MM.1S (cell line): ENCODE results near the gene MLH3.

Experiments
- DNase-seq: peaks from one replicate; pipeline ENCODE4 v3.0.0-alpha.2; 2015
- H2AFZ ChIP-seq: fragments of 300-600 bp; sonication (generic); 2 replicates; pipeline ENCODE4 v1.6.0; 2016; ENCODE audit warnings: antibody characterized with exemption, low read length
- H3F3A ChIP-seq: fragments of 300-600 bp; sonication (generic); 2 replicates; pipeline ENCODE4 v1.6.1; 2016; ENCODE audit warnings: mild to moderate bottlenecking, antibody characterized with exemption, low read length, moderate library complexity, mixed read lengths; ENCODE audit not compliant: insufficient read depth
- H3K27ac ChIP-seq: fragments of 300-600 bp; sonication (generic); 2 replicates; pipeline ENCODE4 v1.5.1; 2016; ENCODE audit warnings: mild to moderate bottlenecking, low read length
- H3K27me3 ChIP-seq: fragments of 300-600 bp; sonication (generic); replicated peaks from 2 replicates; pipeline ENCODE4 v1.6.0; 2016; ENCODE audit warnings: low read length; ENCODE audit not compliant: insufficient read depth
- H3K36me3 ChIP-seq: fragments of 300-600 bp; sonication (generic); replicated peaks from 2 replicates; pipeline ENCODE4 v1.6.1; 2016; ENCODE audit warnings: mild to moderate bottlenecking, low read length, mixed read lengths; ENCODE audit not compliant: insufficient read depth
- H3K4me1 ChIP-seq: fragments of 300-600 bp; sonication (generic); 2 replicates; pipeline ENCODE4 v1.6.1; 2016; ENCODE audit warnings: low read length, mixed read lengths
- H3K4me2 ChIP-seq: fragments of 300-600 bp; sonication (generic); 2 replicates; pipeline ENCODE4 v1.6.0; 2016; ENCODE audit warnings: low read depth, low read length
- H3K4me3 ChIP-seq: fragments of 300-600 bp; sonication (generic); 2 replicates; pipeline ENCODE4 v1.5.1; 2016; ENCODE audit warnings: low read length, mixed read lengths
- H3K79me2 ChIP-seq: fragments of 300-600 bp; sonication (generic); 2 replicates; pipeline ENCODE4 v1.6.1; 2016; ENCODE audit warnings: mixed run types, low read length, mixed read lengths
- H3K9ac ChIP-seq: fragments of 300-600 bp; sonication (generic); 2 replicates; pipeline ENCODE4 v1.6.1; 2016; ENCODE audit warnings: low read length, mixed read lengths
- H3K9me2 ChIP-seq: fragments of 300-600 bp; sonication (generic); replicated peaks from 2 replicates; pipeline ENCODE4 v1.6.1; 2016; ENCODE audit warnings: mild to moderate bottlenecking, low read length, mixed read lengths; ENCODE audit not compliant: insufficient read depth
- H3K9me3 ChIP-seq: fragments of 300-600 bp; sonication (generic); replicated peaks from 2 replicates; pipeline ENCODE4 v1.6.1; 2016; ENCODE audit warnings: mild to moderate bottlenecking, low read length, mixed read lengths; ENCODE audit not compliant: insufficient read depth
- H4K20me1 ChIP-seq: fragments of 300-600 bp; sonication (generic); 2 replicates; pipeline ENCODE4 v1.6.1; 2016; ENCODE audit warnings: mild to moderate bottlenecking, low read length, moderate library complexity, mixed read lengths; ENCODE audit not compliant: insufficient read depth
- CTCF ChIP-seq: fragments of 300-600 bp; sonication (generic); IDR thresholded peaks from 2 replicates; pipeline ENCODE4 v1.5.1; 2016; ENCODE audit warnings: antibody characterized with exemption, low read length, mixed read lengths
- EZH2 ChIP-seq: fragments of 300-600 bp; sonication (generic); optimal IDR thresholded peaks from 2 replicates; pipeline ENCODE3; 2017; ENCODE audit warnings: low read depth, mild to moderate bottlenecking, antibody characterized with exemption, low read length, mixed read lengths
- EZH2phosphoT487 ChIP-seq: fragments of 300-600 bp; sonication (generic); IDR thresholded peaks from 2 replicates; pipeline ENCODE4 v1.6.1; 2018; ENCODE audit warnings: antibody characterized with exemption, low read length

The MLH3 gene

GRCh38 chr14:75081660-75082229 is 30.5 kb upstream of the MLH3 start:
- Histone ChIP-seq H3K36me3 (no peaks in the 10 kb centered on the region), H3K9ac (no peak overlapping the region)
- DNase-seq = no peak

GRCh38 chr14:75079521-75079920 is 28.3 kb upstream of the MLH3 start:
- H3K27ac ChIP-seq = no peak overlapping the region
- H3K4me1 ChIP-seq = no peaks in the 10 kb centered on the region
- no peaks in the 10 kb centered on the region for H3K27me3 ChIP-seq
- no peak overlapping the region for H3K4me3 ChIP-seq
- no peak for DNase-seq
- no peak overlapping the region for H2AFZ ChIP-seq
- no peaks in the 10 kb centered on the region for H3F3A ChIP-seq
- no peaks in the 10 kb centered on the region for H3K9me2 ChIP-seq
- H3K4me2 ChIP-seq = no peak overlapping the region
- no peak overlapping the region for H3K9ac ChIP-seq
- H3K79me2 ChIP-seq = no peaks in the 10 kb centered on the region
- no peaks in the 10 kb centered on the region for H3K36me3 ChIP-seq
- H4K20me1 ChIP-seq = no peaks in the 10 kb centered on the region
- no peak for TF ChIP-seq CTCF
- TF ChIP-seq EZH2 = no peak
- TF ChIP-seq EZH2phosphoT487 = no peak
- H3K9me3 ChIP-seq = no peaks in the 10 kb centered on the region

More at GRCh38 chr14:75081660-75082229, 30.5 kb upstream of the MLH3 start:
- Histone ChIP-seq H3K79me2 (no peaks in the 10 kb centered on the region), H3K27ac (no peak overlapping the region), H3K4me1 (no peaks in the 10 kb centered on the region), H3K9me2 (no peaks in the 10 kb centered on the region), H3K4me2 (no peak overlapping the region), H3F3A (no peaks in the 10 kb centered on the region), H3K27me3 (no peaks in the 10 kb centered on the region), H4K20me1 (no peaks in the 10 kb centered on the region), H2AFZ (no peak overlapping the region), H3K9me3 (no peaks in the 10 kb centered on the region), H3K4me3 (no peak overlapping the region)
- TF ChIP-seq CTCF = no peak
- no peak for TF ChIP-seq EZH2
- TF ChIP-seq EZH2phosphoT487 = no peak

- Histone ChIP-seq H3K9me3 (no peaks in the 10 kb centered on the region), H3K27ac (no peak overlapping the region), H3K4me3 (no peak overlapping the region), H3F3A (no peaks in the 10 kb centered on the region), H4K20me1 (no peaks in the 10 kb centered on the region), H3K9ac (no peak overlapping the region), H3K4me2 (no peak overlapping the region), H2AFZ (no peak overlapping the region), H3K36me3 (no peaks in the 10 kb centered on the region), H3K9me2 (no peaks in the 10 kb centered on the region), H3K4me1 (no peaks in the 10 kb centered on the region), H3K27me3 (no peaks in the 10 kb centered on the region), H3K79me2 (no peaks in the 10 kb centered on the region)
- TF ChIP-seq EZH2phosphoT487 (no peak), EZH2 (no peak), CTCF (no peak)
- DNase-seq = no peak
Measured at GRCh38 chr14:75077794-75078193, 26.5 kb upstream of the MLH3 start.
